ENCODE results near the gene DEPDC1.

GRCh38 chr1:68442006-68442405 is 54.9 kb downstream of the DEPDC1 start:
- TF ChIP-seq CTCF (IDR thresholded peaks at IDR 0.05; ENCODE audit: poor library complexity) (no peak), EZH2phosphoT487 (IDR thresholded peaks at IDR 0.05; ENCODE audit: low read depth, severe bottlenecking, unreplicated experiment) (no peak)
